ENCODE data around the gene TUBB.
A peak's percentile ranks its signal among the peaks of the same experiment; 100 is the strongest.

The TUBB gene

GRCh38 chr6:30719791-30720737 lies at the start of gene TUBB:
Gene TUBB (plus strand): TSS chr6:30720352. CDS start chr6:30720507, 155 bp downstream.
- peak; percentile 100 for DNase-seq
- Histone ChIP-seq H3K27ac (peak within 1 kb of the TSS; percentile 98), H3K4me3 (ENCODE audit: low read depth, low read length) (peak within 1 kb of the TSS; percentile 100), H3K27me3 (ENCODE audit: insufficient read depth, low read depth, severe bottlenecking) (no peaks in the 10 kb centered on the region), H3K36me3 (peaks cover 47% of the 10 kb centered on the region), H3K9me3 (ENCODE audit: severe bottlenecking) (peaks cover 6% of the 10 kb centered on the region)
- TF ChIP-seq, protein P1, sequence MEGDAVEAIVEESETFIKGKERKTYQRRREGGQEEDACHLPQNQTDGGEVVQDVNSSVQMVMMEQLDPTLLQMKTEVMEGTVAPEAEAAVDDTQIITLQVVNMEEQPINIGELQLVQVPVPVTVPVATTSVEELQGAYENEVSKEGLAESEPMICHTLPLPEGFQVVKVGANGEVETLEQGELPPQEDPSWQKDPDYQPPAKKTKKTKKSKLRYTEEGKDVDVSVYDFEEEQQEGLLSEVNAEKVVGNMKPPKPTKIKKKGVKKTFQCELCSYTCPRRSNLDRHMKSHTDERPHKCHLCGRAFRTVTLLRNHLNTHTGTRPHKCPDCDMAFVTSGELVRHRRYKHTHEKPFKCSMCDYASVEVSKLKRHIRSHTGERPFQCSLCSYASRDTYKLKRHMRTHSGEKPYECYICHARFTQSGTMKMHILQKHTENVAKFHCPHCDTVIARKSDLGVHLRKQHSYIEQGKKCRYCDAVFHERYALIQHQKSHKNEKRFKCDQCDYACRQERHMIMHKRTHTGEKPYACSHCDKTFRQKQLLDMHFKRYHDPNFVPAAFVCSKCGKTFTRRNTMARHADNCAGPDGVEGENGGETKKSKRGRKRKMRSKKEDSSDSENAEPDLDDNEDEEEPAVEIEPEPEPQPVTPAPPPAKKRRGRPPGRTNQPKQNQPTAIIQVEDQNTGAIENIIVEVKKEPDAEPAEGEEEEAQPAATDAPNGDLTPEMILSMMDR (IDR thresholded peaks at IDR 0.05; ENCODE audit: low read depth, low read length), result no peak

- DNase-seq, result no peak
- Histone ChIP-seq H3K36me3 (peaks cover 55% of the 10 kb centered on the region), H3K27ac (no peak overlapping the region), H3K9me3 (ENCODE audit: severe bottlenecking) (no peaks in the 10 kb centered on the region), H3K27me3 (ENCODE audit: insufficient read depth, low read depth, severe bottlenecking) (no peaks in the 10 kb centered on the region), H3K4me3 (ENCODE audit: low read depth, low read length) (no peak overlapping the region)
- TF ChIP-seq, protein P1 (IDR thresholded peaks at IDR 0.05; ENCODE audit: low read depth, low read length), result peak; percentile 43
These were observed 49.2 kb upstream of the TUBB start for GRCh38 chr6:30670760-30671527.

GRCh38 chr6:30672445-30673253 lies 47.5 kb upstream of the TUBB start, which contains the start of gene DHX16:
Gene DHX16 (minus strand): TSS chr6:30673006. CDS start chr6:30672841, 165 bp downstream.
- DNase-seq, result peak; percentile 100
- TF ChIP-seq, protein P1 (IDR thresholded peaks at IDR 0.05; ENCODE audit: low read depth, low read length), result peak; percentile 86

GRCh38 chr6:30676660-30677285 lies 43.4 kb upstream of the TUBB start:
- DNase-seq, result no peak
- Histone ChIP-seq H3K36me3 (peaks cover 59% of the 10 kb centered on the region), H3K27ac (no peak overlapping the region)

More at GRCh38 chr6:30672445-30673253, 47.5 kb upstream of the TUBB start, which contains the start of gene DHX16:
- Histone ChIP-seq H3K9me3 (ENCODE audit: severe bottlenecking) (no peaks in the 10 kb centered on the region), H3K27ac (peak within 1 kb of the TSS; percentile 65), H3K4me3 (ENCODE audit: low read depth, low read length) (peak within 1 kb of the TSS; percentile 96), H3K36me3 (peaks cover 58% of the 10 kb centered on the region), H3K27me3 (ENCODE audit: insufficient read depth, low read depth, severe bottlenecking) (no peaks in the 10 kb centered on the region)

More at GRCh38 chr6:30676660-30677285, 43.4 kb upstream of the TUBB start:
- no peaks in the 10 kb centered on the region for H3K9me3 ChIP-seq (ENCODE audit: severe bottlenecking)
- TF ChIP-seq, protein P1 (IDR thresholded peaks at IDR 0.05; ENCODE audit: low read depth, low read length), result no peak
- H3K4me3 ChIP-seq (ENCODE audit: low read depth, low read length), result no peak overlapping the region
- no peaks in the 10 kb centered on the region for H3K27me3 ChIP-seq (ENCODE audit: insufficient read depth, low read depth, severe bottlenecking)
